ENCODE measurements around the gene ARHGAP15.

- no peak for TF ChIP-seq CTCF (conservative IDR thresholded peaks at IDR 0.05; ENCODE audit: low read length)
- no peak for TF ChIP-seq EZH2phosphoT487 (IDR thresholded peaks at IDR 0.05; ENCODE audit: borderline replicate concordance, low read depth, low read length)
Measured at GRCh38 chr2:143779021-143779420, 649.8 kb downstream of the ARHGAP15 start.

All from OCI-LY7 (cell line).